ENCODE measurements around the gene PYURF. TPM values are rescaled to one million over a fixed set of nuclear protein-coding genes. Genes with fewer than 3 reads are reported as not detected.
A peak's percentile ranks its signal among the peaks of the same experiment; 100 is the strongest.

The PYURF gene
- polyA plus RNA-seq, 5 donors, result 99.6 to 135 (median 125) TPM

DNA sequence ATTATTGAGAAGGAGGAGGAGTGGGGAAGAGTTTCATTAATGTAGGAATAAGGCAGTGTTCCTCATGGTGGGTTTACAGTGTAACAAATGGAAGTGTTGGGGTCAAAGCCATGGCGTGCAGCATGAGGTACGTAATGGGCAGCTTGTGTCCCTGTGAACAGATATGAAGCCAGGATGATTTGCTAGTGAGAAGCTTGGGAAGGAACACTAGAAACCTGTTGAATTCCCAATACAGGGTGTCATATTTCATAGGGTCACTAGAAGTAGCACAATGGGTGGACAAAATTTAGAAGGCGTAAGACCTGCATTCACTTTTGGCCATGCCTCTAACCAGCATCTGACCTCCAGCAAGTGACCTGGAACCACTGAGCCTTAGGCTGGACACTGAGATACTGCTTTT lies 6.8 kb downstream of the PYURF start:
- DNase-seq, result no peak

DNA sequence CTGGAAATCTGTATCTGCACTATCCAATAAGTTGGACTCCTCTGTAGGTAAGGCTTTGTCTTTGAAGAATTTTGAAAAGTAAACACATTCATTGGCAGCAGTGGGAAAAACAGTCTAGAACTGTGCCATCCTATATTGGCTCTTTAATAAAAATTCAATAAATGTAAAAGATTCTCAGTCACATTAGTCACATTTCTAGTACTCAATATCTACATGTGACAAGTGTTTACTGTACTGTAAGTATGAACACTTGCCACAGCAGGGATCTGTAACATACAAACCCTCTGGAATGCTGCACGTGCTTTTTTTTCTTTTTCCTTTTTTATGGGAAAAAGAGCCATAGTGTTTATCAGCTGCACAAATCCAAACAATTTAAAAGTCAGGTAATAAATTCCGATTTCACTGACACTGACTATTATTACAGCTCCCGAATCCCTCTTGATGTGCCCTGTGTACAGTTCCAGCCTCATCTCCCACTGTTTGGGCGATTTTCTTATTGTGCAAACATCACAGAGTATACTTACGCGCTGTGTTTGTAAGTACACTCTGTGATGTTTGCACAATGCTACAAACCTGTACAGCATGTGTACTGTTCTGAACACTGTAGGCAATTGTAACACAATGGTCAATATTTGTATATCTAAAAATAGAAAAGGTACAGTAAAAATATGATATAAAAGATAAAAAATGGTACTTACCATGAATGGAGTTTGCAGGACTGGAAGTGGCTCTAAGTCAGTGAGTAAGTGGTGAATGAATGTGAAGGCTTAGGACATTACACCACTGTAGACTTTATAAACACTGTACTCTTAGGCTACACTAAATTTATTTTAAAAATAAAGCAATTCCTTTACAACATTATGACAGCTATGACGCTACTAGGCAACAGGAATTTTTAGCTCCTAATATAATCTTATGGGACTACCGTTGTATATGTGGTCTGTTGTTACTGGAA lies 8.7 kb downstream of the PYURF start:
- DNase-seq, result peak in 1 of 2 donors; percentile 12

DNA sequence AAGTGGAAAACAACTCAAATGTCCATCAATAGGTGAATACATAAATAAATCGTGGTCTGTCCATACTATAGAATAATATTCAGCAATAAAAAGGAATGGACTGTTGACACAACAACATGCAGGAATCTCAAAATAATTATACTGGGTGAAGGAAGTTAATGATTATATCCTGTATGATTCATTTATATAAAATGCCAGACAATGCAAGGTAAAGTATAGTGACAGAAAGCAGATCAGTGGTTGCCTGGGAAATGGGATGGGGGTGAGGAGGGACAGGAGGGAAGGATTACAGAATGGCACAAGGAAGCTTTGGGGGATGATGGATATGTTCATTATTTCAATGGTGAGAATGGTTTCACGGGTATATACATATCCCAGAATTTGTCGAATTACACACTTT lies 12.3 kb downstream of the PYURF start:
- DNase-seq, result no peak

DNA sequence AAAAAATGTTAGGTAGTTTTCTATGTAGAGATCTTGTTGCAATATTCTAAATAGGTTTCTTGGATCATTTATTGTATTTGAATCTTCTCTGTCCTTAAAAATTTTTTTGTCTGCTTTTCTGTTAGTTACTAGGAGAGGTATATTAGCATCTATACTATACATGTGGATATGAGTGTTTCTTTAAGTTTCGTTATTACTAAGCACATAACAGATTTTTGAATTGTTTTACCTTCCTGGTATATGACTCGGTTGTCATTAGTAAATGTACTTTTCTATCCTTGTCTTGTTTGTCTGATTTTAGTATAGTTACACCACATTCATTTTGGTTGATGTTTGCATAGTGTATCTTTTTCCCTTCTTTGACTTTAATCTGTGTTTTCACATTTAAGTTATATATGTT lies 20.2 kb downstream of the PYURF start:
- no peak for DNase-seq

DNA sequence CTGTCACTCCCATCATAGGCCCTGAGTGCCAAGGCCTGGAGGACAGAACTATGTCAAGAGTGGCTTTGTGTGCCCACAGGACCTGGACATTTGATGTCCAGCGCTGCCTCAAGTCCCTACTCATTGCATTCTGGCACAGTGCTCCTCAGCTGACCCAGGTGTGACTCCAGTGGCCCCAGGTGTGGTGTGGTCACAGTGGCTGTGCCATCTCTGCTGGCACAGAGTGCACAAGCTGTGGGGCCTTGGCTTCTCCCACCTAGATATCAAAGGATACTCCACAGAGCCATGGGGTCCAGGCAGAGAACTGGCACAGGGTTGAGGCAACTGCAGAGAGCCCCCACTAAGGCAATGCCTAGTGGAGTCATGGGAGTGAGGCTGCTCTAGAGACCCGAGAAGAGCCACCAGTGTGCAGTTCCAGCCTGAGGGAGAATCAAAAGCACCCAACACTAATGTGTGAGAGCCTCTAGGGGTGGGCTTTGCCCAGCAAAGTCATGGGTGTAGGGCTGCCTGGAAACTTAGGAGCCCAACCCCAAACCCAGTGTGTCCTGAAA lies 25.6 kb downstream of the PYURF start:
- DNase-seq, result no peak

DNA sequence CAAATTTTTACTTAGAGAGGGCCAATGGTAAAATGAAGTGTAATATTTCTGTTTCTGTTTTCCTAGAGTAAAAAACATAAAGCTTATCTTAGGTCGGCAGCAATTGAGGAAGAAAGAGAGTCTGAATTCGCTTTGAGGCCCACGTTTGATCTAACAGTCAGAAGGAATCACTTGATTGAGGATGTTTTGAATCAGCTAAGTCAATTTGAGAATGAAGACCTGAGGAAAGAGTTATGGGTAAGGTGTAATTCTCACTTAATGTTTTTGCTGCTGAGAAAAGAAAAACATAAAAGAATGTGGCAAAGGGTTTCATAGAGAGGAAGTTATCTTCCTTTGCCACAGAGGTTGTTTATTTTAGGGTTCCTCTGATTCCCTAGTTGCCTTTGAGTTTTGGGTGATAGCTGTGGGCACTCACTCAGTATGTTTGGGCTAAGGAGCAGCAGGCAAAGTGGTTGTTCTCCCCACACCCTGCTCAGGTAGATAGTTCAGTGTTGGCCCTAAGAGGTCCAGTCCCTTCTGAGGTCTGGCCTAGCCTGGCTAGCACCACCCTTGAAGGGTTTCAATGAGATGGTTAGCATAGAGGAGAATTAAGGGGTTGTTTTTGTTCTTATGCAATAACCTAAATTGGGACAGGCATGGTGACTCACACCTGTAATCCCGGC lies 34.3 kb downstream of the PYURF start:
- no peak for DNase-seq

DNA sequence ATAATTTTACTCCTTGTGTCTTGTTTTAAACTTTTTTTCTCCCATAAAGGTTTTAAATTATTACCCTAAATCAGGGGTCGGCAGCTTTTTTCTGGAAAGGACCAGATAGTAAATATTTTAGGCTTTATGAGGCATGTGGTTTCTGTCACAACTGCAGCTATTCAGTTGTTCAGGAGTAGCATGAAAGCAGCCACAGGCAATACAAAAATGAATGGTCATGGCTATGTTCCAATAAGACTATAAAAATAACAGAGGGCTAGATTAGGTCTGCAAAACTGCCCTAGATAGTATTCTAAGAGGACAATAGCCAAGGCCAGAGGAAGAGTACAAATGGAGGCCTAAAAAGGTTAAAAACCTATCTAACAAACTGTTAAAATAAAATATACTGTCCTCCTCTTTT lies 42.0 kb downstream of the PYURF start:
- DNase-seq, result no peak

DNA sequence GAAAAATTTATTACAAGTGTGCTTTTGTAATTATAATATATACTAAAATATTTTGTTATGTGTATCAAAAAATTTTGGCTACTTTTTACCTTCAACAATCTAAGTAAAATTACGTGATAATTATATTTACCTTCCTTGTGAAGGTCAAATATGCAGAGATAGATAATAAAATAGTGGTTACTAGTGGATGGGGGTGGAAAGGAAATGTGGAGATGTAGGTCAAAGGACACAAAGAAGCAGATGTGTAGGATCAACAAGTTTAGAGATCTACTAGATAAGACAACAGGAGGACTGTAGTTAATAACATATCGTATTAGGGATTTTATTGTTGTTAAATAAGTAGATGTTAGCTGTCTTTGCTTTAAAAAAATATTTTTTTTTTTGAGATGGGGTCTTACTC lies 45.3 kb downstream of the PYURF start:
- no peak for DNase-seq

DNA sequence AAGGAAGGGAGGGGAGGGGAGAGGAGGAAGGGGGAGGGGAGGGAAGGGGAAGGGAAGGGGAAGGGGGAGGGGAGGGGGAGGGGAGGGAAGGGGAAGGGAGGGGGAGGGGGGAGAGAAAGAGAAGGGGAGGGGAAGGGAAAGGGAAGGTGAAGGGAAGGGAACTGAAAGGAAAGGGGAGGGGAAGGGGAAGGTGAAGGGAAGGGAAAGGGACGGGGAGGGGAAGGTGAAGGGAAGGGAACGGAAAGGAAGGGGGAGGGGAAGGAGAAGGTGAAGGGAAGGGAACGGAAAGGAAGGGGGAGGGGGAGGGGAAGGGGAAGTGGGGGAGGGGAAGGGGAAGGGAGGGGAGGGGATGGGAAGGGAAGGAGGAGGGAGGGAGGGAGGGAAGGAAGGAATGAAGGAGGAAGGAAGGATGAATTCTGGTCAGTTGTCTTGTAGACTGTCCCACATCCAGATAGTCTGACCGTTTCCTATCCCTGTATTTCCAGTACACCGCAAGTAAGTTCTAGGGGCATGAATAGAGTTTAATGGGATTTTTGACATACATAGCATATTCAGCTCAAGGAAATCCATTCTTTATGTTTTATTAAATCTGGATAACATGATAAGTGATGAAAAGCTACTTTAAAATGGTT lies 46.2 kb downstream of the PYURF start:
- no peak for DNase-seq

Other genes starting within 250 kb of the PYURF start
- 10 to 100 TPM; 13.3 to 26.8 (median 20.9) TPM for gene PPM1K, start 239.2 kb downstream of the PYURF start, polyA plus RNA-seq (ENCODE audit: insufficient read depth in 1 of 5, insufficient read length in 5 of 5, low replicate concordance in 1 of 5)
- 10 to 100 TPM; 10.2 to 14.6 (median 12.8) TPM for gene HERC6, start 144.9 kb downstream of the PYURF start, polyA plus RNA-seq (ENCODE audit: insufficient read depth in 1 of 5, insufficient read length in 5 of 5, low replicate concordance in 1 of 5)
- 1 to 10 TPM; 4.8 to 6.9 (median 5.8) TPM for gene HERC5, start 66.7 kb downstream of the PYURF start, polyA plus RNA-seq (ENCODE audit: insufficient read depth in 1 of 5, insufficient read length in 5 of 5, low replicate concordance in 1 of 5)
- gene HERC3, start 68.7 kb upstream of the PYURF start, polyA plus RNA-seq (ENCODE audit: insufficient read depth in 1 of 5, insufficient read length in 5 of 5, low replicate concordance in 1 of 5), result 10 to 100 TPM; 13.9 to 22.7 (median 19.1) TPM
- 10 to 100 TPM; 10.5 to 14.4 (median 12.3) TPM for gene NAP1L5, start 174.1 kb upstream of the PYURF start, polyA plus RNA-seq (ENCODE audit: insufficient read depth in 1 of 5, insufficient read length in 5 of 5, low replicate concordance in 1 of 5)

All from right lung (tissue), 5 donors.